Fibroblast of villous mesenchyme (primary cell): Measurements from ENCODE around the gene LAMC1. TPM values are rescaled to one million over a fixed set of nuclear protein-coding genes. Genes with fewer than 3 reads are reported as not detected.

ENCODE experiments used
- DNase-seq: peaks from one replicate; pipeline ENCODE4 v3.0.0-alpha.2; 2010; ENCODE audit warnings: low read depth
- H3K4me3 ChIP-seq: 2 replicates; pipeline ENCODE4 v1.5.1; 2011; ENCODE audit warnings: low read depth, mild to moderate bottlenecking, low read length
- total RNA-seq: library from RNA; depleted of rRNA; stranded (reverse); fragments of >200 nt; gene quantifications from 2 replicates; pipeline ENCODE4 v1.2.3, GENCODE V29; 2012
- TF ChIP-seq, protein P1 (sequence below): IDR thresholded peaks from 2 replicates; pipeline ENCODE4 v1.5.1; 2012; ENCODE audit warnings: low read depth, mild to moderate bottlenecking, low read length; ENCODE audit not compliant: insufficient read depth

The LAMC1 gene
- total RNA-seq, 1 donor = 761 TPM

DNA sequence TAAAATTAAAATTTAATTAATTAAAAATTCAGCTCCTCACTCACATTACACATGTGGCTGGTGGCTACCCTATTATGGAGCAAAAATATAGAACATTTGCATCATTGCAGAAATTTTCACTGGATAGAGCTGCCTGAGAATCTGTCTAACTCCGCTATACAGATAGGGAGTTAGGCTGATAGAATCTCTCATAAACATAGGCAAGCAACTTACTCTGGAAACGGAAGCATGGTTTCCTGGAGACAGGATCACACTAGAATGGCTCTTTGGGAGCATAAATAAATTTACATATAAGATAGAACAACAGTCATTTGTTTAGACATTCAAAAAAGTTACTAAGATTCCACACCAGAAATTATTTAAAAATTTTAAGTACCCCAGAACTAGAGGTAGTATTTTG lies 150.6 kb downstream of the LAMC1 start:
- no peak overlapping the region for H3K4me3 ChIP-seq

DNA sequence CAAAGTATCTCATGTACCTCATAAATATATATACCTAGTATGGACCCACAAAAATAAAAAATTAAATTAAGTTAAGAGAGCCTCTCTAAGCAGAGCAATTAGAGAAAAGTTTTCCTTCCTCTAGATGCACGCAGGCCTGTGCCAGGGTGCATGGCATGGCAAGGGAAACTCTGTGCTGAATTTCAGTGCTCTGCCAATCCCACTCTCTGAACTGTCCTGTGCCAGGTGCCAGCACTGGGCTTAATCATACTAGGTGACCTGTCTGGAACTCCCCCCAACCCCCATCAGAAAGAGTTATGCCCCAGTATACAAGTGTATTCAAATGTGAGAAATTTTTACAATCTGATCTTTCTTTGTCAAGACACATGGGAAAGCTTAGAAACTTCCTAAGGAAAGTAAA lies 152.4 kb downstream of the LAMC1 start:
- TF ChIP-seq, protein P1, sequence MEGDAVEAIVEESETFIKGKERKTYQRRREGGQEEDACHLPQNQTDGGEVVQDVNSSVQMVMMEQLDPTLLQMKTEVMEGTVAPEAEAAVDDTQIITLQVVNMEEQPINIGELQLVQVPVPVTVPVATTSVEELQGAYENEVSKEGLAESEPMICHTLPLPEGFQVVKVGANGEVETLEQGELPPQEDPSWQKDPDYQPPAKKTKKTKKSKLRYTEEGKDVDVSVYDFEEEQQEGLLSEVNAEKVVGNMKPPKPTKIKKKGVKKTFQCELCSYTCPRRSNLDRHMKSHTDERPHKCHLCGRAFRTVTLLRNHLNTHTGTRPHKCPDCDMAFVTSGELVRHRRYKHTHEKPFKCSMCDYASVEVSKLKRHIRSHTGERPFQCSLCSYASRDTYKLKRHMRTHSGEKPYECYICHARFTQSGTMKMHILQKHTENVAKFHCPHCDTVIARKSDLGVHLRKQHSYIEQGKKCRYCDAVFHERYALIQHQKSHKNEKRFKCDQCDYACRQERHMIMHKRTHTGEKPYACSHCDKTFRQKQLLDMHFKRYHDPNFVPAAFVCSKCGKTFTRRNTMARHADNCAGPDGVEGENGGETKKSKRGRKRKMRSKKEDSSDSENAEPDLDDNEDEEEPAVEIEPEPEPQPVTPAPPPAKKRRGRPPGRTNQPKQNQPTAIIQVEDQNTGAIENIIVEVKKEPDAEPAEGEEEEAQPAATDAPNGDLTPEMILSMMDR = no peak
- DNase-seq = no peak
- no peak overlapping the region for H3K4me3 ChIP-seq

More for the DNA sequence above, 150.6 kb downstream of the LAMC1 start:
- TF ChIP-seq, protein P1 = no peak
- no peak for DNase-seq

DNA sequence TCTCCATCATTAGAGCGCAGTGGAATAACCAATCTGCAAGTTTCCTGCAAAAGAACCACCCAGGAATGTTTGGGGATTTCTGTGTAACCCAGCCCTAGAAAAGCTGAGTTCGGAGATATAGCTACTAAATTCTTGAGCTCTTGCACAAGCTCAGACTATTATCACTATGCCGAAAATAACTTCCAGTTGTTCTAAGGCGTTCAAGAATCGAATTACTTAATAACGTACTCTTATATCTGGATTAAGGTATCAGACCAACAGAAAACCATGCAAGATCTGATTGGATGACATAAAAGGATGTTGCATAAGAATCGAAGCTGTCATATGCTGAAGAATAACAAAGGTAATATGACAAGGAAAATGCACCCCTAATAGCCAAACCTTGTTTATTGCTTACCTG lies 155.3 kb downstream of the LAMC1 start:
- no peak for DNase-seq
- TF ChIP-seq, protein P1 = no peak
- H3K4me3 ChIP-seq = no peak overlapping the region

DNA sequence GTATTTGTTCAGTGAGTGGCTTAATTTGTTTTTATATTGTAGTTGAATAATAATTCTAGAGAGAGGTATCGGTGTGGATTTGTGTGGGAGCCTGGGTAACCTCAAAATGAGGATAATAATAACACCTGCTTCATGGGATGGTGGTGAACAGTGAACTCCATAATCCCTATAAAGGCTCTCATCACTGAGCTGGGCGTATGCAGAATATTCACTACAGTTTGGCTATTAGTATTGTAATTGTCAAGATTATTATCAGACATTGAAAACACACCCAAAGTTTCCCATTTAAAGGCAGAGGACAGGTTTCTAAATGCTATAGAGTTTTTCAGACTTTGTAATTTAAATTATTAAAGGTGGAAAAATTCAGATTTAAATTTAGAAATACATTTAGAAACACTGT lies 155.8 kb downstream of the LAMC1 start:
- TF ChIP-seq, protein P1 = no peak
- no peak for DNase-seq
- no peak overlapping the region for H3K4me3 ChIP-seq

DNA sequence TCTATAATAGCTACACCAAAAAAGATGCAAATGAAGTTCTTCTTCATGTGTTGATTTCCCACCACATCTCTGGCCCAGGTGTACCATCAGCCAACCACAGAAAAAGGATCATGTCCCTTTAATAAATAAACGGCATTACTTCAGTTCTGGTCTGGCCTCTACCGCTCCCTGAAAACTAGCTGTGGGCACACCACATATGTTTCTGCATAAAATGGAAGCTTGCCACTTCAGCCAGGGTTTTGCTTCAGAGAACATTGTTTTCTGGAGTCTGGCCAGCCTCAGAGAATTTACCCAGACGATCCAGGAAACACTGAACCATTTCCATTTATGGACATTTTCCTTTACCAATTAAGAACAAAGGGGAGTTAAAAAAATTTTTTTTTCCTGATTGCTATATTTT lies 157.0 kb downstream of the LAMC1 start:
- TF ChIP-seq, protein P1 = no peak
- peak; percentile 70 for DNase-seq
- H3K4me3 ChIP-seq = no peak overlapping the region

DNA sequence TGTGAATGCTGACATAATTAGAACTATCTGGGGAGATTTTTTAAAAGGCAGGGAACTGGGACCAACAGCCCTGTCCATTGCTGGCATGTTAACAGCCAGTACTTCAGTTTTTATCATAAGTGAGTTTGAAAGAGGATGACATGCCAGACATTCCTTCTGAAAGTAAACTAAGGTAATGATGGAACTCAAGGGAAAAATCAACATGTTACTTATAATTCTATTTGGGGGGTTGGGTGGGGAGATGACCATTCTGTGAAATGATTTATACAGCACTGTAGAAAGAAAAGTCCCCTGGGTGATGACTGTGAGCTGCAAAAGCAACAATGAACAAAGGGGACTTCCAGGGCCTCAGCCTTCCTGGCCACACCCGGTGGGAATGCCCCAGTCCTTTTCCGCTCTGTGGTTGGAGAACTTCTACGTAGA lies 157.4 kb downstream of the LAMC1 start:
- DNase-seq = peak; percentile 53
- TF ChIP-seq, protein P1 = no peak
- H3K4me3 ChIP-seq = no peak overlapping the region

DNA sequence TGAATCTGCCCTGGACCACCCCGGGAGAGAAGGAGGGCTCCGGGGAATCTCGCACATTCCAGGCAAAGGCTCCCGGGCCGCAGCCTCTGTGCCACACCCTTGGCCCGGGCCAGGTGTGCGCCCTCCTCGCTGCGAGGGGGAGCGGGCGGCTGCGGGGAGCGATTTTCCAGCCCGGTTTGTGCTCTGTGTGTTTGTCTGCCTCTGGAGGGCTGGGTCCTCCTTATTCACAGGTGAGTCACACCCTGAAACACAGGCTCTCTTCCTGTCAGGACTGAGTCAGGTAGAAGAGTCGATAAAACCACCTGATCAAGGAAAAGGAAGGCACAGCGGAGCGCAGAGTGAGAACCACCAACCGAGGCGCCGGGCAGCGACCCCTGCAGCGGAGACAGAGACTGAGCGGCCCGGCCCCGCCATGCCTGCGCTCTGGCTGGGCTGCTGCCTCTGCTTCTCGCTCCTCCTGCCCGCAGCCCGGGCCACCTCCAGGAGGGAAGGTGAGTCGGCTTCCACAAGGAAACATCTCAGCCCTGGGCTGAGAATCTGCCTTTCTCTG lies 162.8 kb downstream of the LAMC1 start, which contains the start of gene LAMC2:
TSS of gene LAMC2 (plus strand) at position 324 of the 550 bp plus-strand sequence. CDS start at position 413, 89 bp downstream.
- TF ChIP-seq, protein P1 = peak; percentile 37
- no peak for DNase-seq
- H3K4me3 ChIP-seq = peak within 1 kb of the TSS; percentile 31
